Measurements from ENCODE around the gene RIPOR3.

DNA sequence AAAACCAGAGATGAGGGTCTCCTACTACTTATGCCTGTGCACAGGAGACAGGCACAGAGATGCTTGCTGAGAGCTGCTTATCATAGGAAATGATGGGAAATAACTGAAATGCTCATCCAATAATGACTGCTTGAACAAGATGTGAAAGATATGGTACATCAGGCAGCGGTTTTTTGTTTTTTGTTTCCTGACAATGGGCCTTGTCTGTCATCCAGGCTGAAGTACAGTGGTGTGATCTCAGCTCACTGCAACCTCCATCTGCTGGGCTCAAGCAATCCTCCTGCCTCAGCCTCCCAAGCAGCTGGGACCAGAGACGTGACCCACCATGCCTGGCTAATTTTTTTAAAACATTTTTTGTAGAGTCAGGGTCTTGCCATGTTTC, 1.2 kb upstream of the RIPOR3 start:
- TF ChIP-seq, protein P1, sequence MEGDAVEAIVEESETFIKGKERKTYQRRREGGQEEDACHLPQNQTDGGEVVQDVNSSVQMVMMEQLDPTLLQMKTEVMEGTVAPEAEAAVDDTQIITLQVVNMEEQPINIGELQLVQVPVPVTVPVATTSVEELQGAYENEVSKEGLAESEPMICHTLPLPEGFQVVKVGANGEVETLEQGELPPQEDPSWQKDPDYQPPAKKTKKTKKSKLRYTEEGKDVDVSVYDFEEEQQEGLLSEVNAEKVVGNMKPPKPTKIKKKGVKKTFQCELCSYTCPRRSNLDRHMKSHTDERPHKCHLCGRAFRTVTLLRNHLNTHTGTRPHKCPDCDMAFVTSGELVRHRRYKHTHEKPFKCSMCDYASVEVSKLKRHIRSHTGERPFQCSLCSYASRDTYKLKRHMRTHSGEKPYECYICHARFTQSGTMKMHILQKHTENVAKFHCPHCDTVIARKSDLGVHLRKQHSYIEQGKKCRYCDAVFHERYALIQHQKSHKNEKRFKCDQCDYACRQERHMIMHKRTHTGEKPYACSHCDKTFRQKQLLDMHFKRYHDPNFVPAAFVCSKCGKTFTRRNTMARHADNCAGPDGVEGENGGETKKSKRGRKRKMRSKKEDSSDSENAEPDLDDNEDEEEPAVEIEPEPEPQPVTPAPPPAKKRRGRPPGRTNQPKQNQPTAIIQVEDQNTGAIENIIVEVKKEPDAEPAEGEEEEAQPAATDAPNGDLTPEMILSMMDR (IDR thresholded peaks at IDR 0.05): no peak
- TF ChIP-seq EP300 (IDR thresholded peaks at IDR 0.05): no peak
